GM18868 (cell line): ENCODE measurements around the gene KRTAP4-2.
"Not testable (repeated sequence)": the region's sequence is repeated elsewhere in the genome, so short reads cannot be mapped to it uniquely, and the experiment has no call there.

ENCODE experiments used
- ATAC-seq: cut with Tn5 transposase; IDR thresholded peaks from one replicate; pipeline ENCODE4 v1.9.1; 2021; ENCODE audit warnings: mild to moderate bottlenecking, moderate library complexity; ENCODE audit not compliant: unreplicated experiment

Gene KRTAP4-2

GRCh38 chr17:41167561-41167960 is 10.5 kb downstream of the KRTAP4-2 start:
- ATAC-seq, result no peak

GRCh38 chr17:41163828-41164227 is 14.2 kb downstream of the KRTAP4-2 start:
- ATAC-seq, result no peak

DNA sequence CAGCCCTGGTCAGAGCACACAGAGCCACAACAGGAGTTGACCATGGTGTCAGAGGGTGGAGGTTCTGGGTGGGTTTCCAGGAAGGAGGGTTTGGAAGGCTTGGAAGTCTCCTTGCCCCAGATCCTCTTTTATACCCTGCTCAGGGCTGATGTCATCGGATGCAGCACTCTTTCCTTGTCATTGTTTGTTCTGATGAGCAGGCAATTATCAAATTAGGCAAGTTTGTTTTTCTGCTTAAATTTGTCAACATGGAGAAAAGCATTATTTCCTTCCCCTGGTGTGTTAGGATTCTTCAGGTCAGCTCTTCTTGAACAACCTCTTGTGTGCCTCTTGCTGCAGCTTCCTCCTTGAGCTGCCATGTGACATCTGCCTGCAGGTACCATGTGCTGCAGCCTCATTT is 17.4 kb downstream of the KRTAP4-2 start, which contains the start of gene KRTAP4-4:
Gene KRTAP4-4 (minus strand): TSS at position 101 of the 400 bp plus-strand sequence. CDS start 57 bp downstream, at position 44.
- no peak for ATAC-seq

- not testable (repeated sequence) for ATAC-seq
Measured at GRCh38 chr17:41160190-41160589, 17.8 kb downstream of the KRTAP4-2 start.

- no peak for ATAC-seq
Measured at GRCh38 chr17:41153856-41154255, 24.2 kb downstream of the KRTAP4-2 start.

- no peak for ATAC-seq
Measured at GRCh38 chr17:41151525-41151924, 26.5 kb downstream of the KRTAP4-2 start.

DNA sequence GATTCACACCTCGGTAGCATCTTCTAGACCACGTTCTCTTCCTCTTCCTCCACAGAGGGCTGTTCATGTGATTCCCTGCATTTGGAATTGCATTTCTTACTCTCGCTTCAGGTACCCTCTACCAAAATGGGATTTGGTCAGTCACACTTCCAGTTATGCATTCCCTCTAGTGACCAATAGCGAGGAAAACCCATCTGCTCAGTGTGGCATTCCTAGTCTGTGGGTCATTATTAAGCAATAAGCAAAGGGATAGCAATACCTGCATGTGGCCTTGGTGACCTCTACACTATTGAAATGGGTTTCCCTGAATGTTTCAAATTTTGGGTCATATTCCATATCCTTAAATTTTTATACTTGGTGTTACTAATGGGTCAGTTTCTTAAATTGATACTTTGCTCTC is 28.0 kb downstream of the KRTAP4-2 start:
- ATAC-seq, result no peak

DNA sequence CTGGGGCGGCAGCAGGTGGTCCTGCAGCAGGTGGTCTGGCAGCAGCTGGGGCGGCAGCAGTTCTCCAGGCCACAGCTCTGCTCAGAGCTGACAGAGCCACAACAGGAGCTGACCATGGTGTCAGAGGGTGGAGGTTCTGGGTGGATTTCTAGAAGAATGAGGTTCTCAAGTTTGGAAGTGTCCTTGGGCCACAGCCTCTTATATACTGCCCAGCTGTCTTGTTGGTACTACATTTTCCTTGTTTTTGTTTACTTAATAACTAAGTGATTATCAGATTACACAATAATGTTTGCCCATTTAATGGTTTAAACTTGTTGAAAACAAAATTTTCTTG is 28.4 kb downstream of the KRTAP4-2 start, which contains the start of gene KRTAP4-5:
Gene KRTAP4-5 (minus strand): TSS at position 174 of the 334 bp plus-strand sequence. CDS start 58 bp downstream, at position 116.
- ATAC-seq, result no peak

DNA sequence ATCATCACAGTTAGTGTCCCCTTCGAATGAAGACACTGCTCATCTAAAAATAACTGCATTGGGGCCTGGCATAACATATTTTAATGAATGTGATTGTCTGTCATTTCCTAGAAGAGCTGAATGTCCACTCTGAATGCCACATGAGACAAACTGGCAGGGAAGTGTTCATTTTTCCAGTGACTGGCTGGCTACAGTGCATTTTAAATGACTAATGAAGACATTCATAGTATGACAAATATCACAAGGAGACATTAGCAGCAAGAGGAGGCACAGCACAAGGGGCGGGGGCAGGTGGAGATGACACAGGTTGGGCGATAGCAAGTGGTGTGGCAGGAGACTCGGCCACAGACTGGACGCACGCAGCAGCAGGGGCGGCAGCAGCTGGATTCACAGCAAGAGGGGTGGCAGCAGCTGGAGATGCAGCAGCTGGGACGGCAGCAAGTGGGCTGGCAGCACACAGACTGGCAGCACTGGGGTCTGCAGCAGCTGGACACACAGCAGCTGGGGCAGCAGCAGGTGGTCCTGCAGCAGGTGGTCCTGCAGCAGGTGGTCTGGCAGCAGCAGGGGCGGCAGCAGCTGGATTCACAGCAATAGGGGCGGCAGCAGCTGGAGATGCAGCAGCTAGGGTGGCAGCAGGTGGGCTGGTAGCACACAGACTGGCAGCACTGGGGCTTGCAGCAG is 28.9 kb downstream of the KRTAP4-2 start:
- ATAC-seq, result not testable (repeated sequence)

DNA sequence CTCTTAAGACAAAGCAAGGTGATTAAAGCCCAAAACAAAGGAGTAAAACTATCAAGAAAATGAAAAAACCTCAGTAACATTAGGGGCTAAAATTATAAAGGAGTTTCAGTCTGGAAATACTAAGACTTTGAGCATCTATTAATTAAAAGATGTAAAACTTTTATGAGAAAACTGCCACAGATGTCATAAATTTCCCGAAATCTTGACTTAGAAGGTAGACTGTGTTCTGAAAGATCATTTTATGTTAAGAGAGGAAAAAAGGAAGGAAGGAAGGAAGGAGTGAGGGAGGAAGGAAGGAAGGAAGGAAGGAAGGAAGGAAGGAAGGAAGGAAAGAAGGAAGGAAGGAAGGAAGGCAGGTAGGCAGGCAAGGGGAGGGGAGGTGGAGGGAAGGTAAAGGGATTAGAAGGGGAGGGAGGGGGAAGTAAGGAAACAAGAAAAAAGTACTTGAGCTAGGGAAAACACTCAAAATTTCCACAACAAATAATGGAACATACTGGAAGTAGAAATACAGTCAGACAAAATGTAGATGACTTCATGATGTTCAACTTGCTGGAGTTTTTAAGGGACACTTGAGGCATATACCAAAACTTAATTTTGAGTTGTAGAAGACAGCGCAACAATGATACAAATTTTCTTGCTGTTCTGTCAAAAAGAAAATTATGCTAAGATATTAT is 30.4 kb downstream of the KRTAP4-2 start:
- ATAC-seq, result no peak

DNA sequence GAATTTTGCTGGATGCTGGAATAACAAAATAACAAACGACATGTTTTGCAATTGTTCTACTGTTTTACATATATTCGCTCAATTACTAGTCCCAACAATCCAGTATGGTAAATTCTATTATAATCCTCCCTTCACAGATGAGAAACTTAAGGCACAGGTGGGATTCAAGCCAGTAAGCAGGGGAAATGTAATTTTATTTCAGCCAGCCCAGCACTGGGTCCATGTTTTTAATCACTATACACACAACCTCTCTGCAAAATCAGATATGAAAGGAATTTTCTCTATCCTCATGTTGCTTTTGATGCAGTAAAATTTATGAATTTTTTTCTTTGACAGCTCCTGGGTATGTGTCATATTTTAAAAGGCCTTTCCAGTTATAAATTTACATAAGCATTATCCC is 32.8 kb downstream of the KRTAP4-2 start:
- no peak for ATAC-seq

- no peak for ATAC-seq
Measured at GRCh38 chr17:41144846-41145245, 33.2 kb downstream of the KRTAP4-2 start.

- no peak for ATAC-seq
Measured at GRCh38 chr17:41141361-41141760, 36.7 kb downstream of the KRTAP4-2 start.

DNA sequence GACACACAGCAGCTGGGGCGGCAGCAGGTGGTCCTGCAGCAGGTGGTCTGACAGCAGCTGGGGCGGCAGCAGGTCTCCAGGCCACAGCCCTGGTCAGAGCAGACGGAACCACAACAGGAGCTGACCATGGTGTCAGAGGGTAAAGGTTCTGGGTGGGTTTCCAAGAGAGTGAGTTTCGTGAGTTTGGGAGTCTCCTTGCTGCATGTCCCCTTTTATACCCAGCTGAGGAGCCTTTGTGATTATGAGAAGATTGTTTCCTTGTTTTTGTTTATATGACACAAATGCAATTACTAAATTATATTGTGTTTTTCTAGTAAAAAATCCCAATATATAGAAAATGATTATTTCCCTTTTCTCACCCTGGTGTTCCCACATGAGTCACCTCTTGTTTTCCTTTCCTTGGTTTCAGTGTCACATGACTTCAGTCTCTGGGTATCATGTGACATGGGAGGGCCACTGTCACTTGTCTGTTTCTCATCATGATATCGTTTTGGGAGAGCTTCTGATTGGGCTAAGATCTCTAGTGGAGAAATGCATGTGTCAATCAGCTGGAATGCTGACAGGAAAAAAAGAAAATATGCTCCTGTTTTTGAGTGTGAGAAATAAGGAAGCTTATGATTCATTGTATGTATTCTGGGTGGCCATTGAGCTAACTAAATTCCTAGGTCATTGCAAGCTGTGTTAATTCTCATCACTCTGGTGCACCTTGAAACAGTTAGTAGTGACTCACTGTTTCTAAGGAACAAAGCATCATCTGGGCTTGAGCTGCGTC is 37.5 kb downstream of the KRTAP4-2 start, which contains the start of gene KRTAP4-6:
Gene KRTAP4-6 (minus strand): TSS at position 185 of the 772 bp plus-strand sequence. CDS start 57 bp downstream, at position 128.
- ATAC-seq, result no peak

- not testable (repeated sequence) for ATAC-seq
Measured at GRCh38 chr17:41139865-41140264, 38.2 kb downstream of the KRTAP4-2 start.

GRCh38 chr17:41133880-41134735 is 43.9 kb downstream of the KRTAP4-2 start:
- no peak for ATAC-seq

DNA sequence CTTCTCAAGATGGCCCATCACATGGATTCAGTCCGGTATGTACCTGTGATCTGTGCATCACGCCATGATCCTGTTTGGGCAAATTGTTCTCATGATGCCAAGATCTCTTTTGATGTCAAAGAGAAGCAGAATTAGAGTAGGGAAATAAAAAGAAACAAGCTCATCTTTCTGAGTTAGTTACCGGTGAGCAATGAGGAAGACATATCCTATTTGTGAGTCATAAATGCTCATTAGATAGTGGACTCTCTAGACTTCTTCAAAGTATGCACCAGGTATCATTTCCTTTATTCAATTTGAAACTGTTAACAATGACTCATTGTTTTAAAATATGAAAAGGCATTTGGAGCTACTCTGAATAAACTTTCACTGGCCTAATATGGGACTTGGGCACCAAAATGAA is 46.0 kb downstream of the KRTAP4-2 start:
- no peak for ATAC-seq
